Stimulated activated CD8-positive, alpha-beta memory T cell treated with anti-CD3 and anti-CD28 coated beads, Interleukin-12 subunit alpha, Interleukin-12 subunit beta, amount 100 ng/mL, for 24 hours (primary cell): ENCODE measurements around the gene CABP7.

Experiments
- DNase-seq: peaks from one replicate; pipeline ENCODE4 v3.0.0-alpha.2; 2020; ENCODE audit errors: extremely low read depth

Gene CABP7

GRCh38 chr22:29773233-29773632, 53.4 kb downstream of the CABP7 start:
- DNase-seq, result no peak

GRCh38 chr22:29780220-29780619, 60.4 kb downstream of the CABP7 start:
- no peak for DNase-seq

- no peak for DNase-seq
These were observed 61.2 kb downstream of the CABP7 start for GRCh38 chr22:29780748-29781676.
